ENCODE results near the gene COL6A1.

GRCh38 chr21:46052703-46053651, 71.4 kb downstream of the COL6A1 start:
- TF ChIP-seq RFX5 (IDR thresholded peaks at IDR 0.05; ENCODE audit: low read depth, low read length) (no peak), MXD4 (CRISPR knock-in tag; IDR thresholded peaks at IDR 0.05) (no peak), RAD21 (CRISPR knock-in tag; IDR thresholded peaks at IDR 0.05) (no peak), CTCF (CRISPR knock-in tag; IDR thresholded peaks at IDR 0.05) (no peak), SIN3A (IDR thresholded peaks at IDR 0.05; ENCODE audit: borderline replicate concordance, low read depth, low read length) (no peak), MTF1 (CRISPR knock-in tag; IDR thresholded peaks at IDR 0.05) (no peak), PHF8 (CRISPR knock-in tag; IDR thresholded peaks at IDR 0.05) (no peak)

Measured in HepG2 (cell line).